ENCODE data around the gene CTNND1.
A peak's percentile ranks its signal among the peaks of the same experiment; 100 is the strongest.

Gene CTNND1

GRCh38 chr11:57779276-57779675, 17.7 kb downstream of the CTNND1 start:
- no peaks in the 10 kb centered on the region for H3K27me3 ChIP-seq (ENCODE audit: low read depth, low read length)
- H3K36me3 ChIP-seq (ENCODE audit: control insufficient read depth in 1 of 2, insufficient read depth in 2 of 2, low read length in 2 of 2), result no peaks in the 10 kb centered on the region
- H3K4me3 ChIP-seq (ENCODE audit: low read depth in 1 of 2, low read length in 2 of 2), result peak overlapping the region; percentile 42 to 44
- no peaks in the 10 kb centered on the region for H3K9me3 ChIP-seq (ENCODE audit: control insufficient read depth in 1 of 2, low read length in 2 of 2)
- peak overlapping the region; percentile 83 for H3K27ac ChIP-seq (ENCODE audit: low read length)
- peaks cover 62 to 74% of the 10 kb centered on the region in 2 donors for H3K4me1 ChIP-seq (ENCODE audit: control insufficient read depth in 1 of 2, insufficient read depth in 2 of 2, low read length in 2 of 2)

- no peaks in the 10 kb centered on the region for H3K27me3 ChIP-seq (ENCODE audit: low read depth, low read length)
- peak overlapping the region; percentile 82 for H3K27ac ChIP-seq (ENCODE audit: low read length)
Observed at GRCh38 chr11:57781529-57781943, 19.9 kb downstream of the CTNND1 start.

GRCh38 chr11:57785072-57785471, 23.5 kb downstream of the CTNND1 start:
- no peaks in the 10 kb centered on the region for H3K27me3 ChIP-seq (ENCODE audit: low read depth, low read length)
- H3K9me3 ChIP-seq (ENCODE audit: control insufficient read depth in 1 of 2, low read length in 2 of 2), result no peaks in the 10 kb centered on the region
- no peaks in the 10 kb centered on the region for H3K36me3 ChIP-seq (ENCODE audit: control insufficient read depth in 1 of 2, insufficient read depth in 2 of 2, low read length in 2 of 2)
- H3K27ac ChIP-seq (ENCODE audit: low read length), result peak overlapping the region; percentile 20
- no peak overlapping the region for H3K4me3 ChIP-seq (ENCODE audit: low read depth in 1 of 2, low read length in 2 of 2)
- H3K4me1 ChIP-seq (ENCODE audit: control insufficient read depth in 1 of 2, insufficient read depth in 2 of 2, low read length in 2 of 2), result peaks cover 46 to 65% of the 10 kb centered on the region in 2 donors

More at GRCh38 chr11:57781529-57781943, 19.9 kb downstream of the CTNND1 start:
- Histone ChIP-seq H3K4me1 (ENCODE audit: control insufficient read depth in 1 of 2, insufficient read depth in 2 of 2, low read length in 2 of 2) (peaks cover 51 to 61% of the 10 kb centered on the region in 2 donors), H3K4me3 (ENCODE audit: low read depth in 1 of 2, low read length in 2 of 2) (no peak overlapping the region), H3K36me3 (ENCODE audit: control insufficient read depth in 1 of 2, insufficient read depth in 2 of 2, low read length in 2 of 2) (no peaks in the 10 kb centered on the region), H3K9me3 (ENCODE audit: control insufficient read depth in 1 of 2, low read length in 2 of 2) (no peaks in the 10 kb centered on the region)

- Histone ChIP-seq H3K36me3 (ENCODE audit: control insufficient read depth in 1 of 2, insufficient read depth in 2 of 2, low read length in 2 of 2) (peaks cover 0 to 2% of the 10 kb centered on the region in 2 donors), H3K27ac (ENCODE audit: low read length) (peak overlapping the region; percentile 20), H3K9me3 (ENCODE audit: control insufficient read depth in 1 of 2, low read length in 2 of 2) (no peaks in the 10 kb centered on the region), H3K4me3 (ENCODE audit: low read depth in 1 of 2, low read length in 2 of 2) (no peak overlapping the region), H3K4me1 (ENCODE audit: control insufficient read depth in 1 of 2, insufficient read depth in 2 of 2, low read length in 2 of 2) (peaks cover 36 to 61% of the 10 kb centered on the region in 2 donors), H3K27me3 (ENCODE audit: low read depth, low read length) (no peaks in the 10 kb centered on the region)
Observed at GRCh38 chr11:57786436-57786835, 24.8 kb downstream of the CTNND1 start.

GRCh38 chr11:57787006-57787604, 25.5 kb downstream of the CTNND1 start:
- Histone ChIP-seq H3K9me3 (ENCODE audit: control insufficient read depth in 1 of 2, low read length in 2 of 2) (no peaks in the 10 kb centered on the region), H3K27me3 (ENCODE audit: low read depth, low read length) (no peaks in the 10 kb centered on the region), H3K27ac (ENCODE audit: low read length) (peak overlapping the region; percentile 20), H3K4me1 (ENCODE audit: control insufficient read depth in 1 of 2, insufficient read depth in 2 of 2, low read length in 2 of 2) (peaks cover 36 to 61% of the 10 kb centered on the region in 2 donors), H3K4me3 (ENCODE audit: low read depth in 1 of 2, low read length in 2 of 2) (peak overlapping the region in 1 of 2 donors; percentile 9), H3K36me3 (ENCODE audit: control insufficient read depth in 1 of 2, insufficient read depth in 2 of 2, low read length in 2 of 2) (peaks cover 3 to 9% of the 10 kb centered on the region in 2 donors)

- Histone ChIP-seq H3K9me3 (ENCODE audit: control insufficient read depth in 1 of 2, low read length in 2 of 2) (no peaks in the 10 kb centered on the region), H3K4me1 (ENCODE audit: control insufficient read depth in 1 of 2, insufficient read depth in 2 of 2, low read length in 2 of 2) (peaks cover 39 to 64% of the 10 kb centered on the region in 2 donors), H3K36me3 (ENCODE audit: control insufficient read depth in 1 of 2, insufficient read depth in 2 of 2, low read length in 2 of 2) (peaks cover 5 to 9% of the 10 kb centered on the region in 2 donors), H3K27me3 (ENCODE audit: low read depth, low read length) (no peaks in the 10 kb centered on the region), H3K27ac (ENCODE audit: low read length) (peak overlapping the region; percentile 20), H3K4me3 (ENCODE audit: low read depth in 1 of 2, low read length in 2 of 2) (no peak overlapping the region)
Observed at GRCh38 chr11:57787920-57788702, 26.5 kb downstream of the CTNND1 start.

- Histone ChIP-seq H3K4me1 (ENCODE audit: control insufficient read depth in 1 of 2, insufficient read depth in 2 of 2, low read length in 2 of 2) (peaks cover 45 to 70% of the 10 kb centered on the region in 2 donors), H3K27me3 (ENCODE audit: low read depth, low read length) (no peaks in the 10 kb centered on the region), H3K27ac (ENCODE audit: low read length) (peak overlapping the region; percentile 20), H3K4me3 (ENCODE audit: low read depth in 1 of 2, low read length in 2 of 2) (no peak overlapping the region), H3K9me3 (ENCODE audit: control insufficient read depth in 1 of 2, low read length in 2 of 2) (no peaks in the 10 kb centered on the region), H3K36me3 (ENCODE audit: control insufficient read depth in 1 of 2, insufficient read depth in 2 of 2, low read length in 2 of 2) (peaks cover 5 to 12% of the 10 kb centered on the region in 2 donors)
Observed at GRCh38 chr11:57788703-57789088, 27.1 kb downstream of the CTNND1 start.

- H3K9me3 ChIP-seq (ENCODE audit: control insufficient read depth in 1 of 2, low read length in 2 of 2), result no peaks in the 10 kb centered on the region
- no peak overlapping the region for H3K4me3 ChIP-seq (ENCODE audit: low read depth in 1 of 2, low read length in 2 of 2)
- H3K4me1 ChIP-seq (ENCODE audit: control insufficient read depth in 1 of 2, insufficient read depth in 2 of 2, low read length in 2 of 2), result peaks cover 39 to 66% of the 10 kb centered on the region in 2 donors
- peaks cover 21 to 24% of the 10 kb centered on the region in 2 donors for H3K36me3 ChIP-seq (ENCODE audit: control insufficient read depth in 1 of 2, insufficient read depth in 2 of 2, low read length in 2 of 2)
- H3K27me3 ChIP-seq (ENCODE audit: low read depth, low read length), result no peaks in the 10 kb centered on the region
- peak overlapping the region; percentile 71 for H3K27ac ChIP-seq (ENCODE audit: low read length)
Observed at GRCh38 chr11:57791321-57792059, 29.9 kb downstream of the CTNND1 start.

- Histone ChIP-seq H3K27ac (ENCODE audit: low read length) (peak overlapping the region; percentile 71), H3K27me3 (ENCODE audit: low read depth, low read length) (no peaks in the 10 kb centered on the region), H3K4me3 (ENCODE audit: low read depth in 1 of 2, low read length in 2 of 2) (no peak overlapping the region), H3K9me3 (ENCODE audit: control insufficient read depth in 1 of 2, low read length in 2 of 2) (no peaks in the 10 kb centered on the region), H3K4me1 (ENCODE audit: control insufficient read depth in 1 of 2, insufficient read depth in 2 of 2, low read length in 2 of 2) (peaks cover 33 to 60% of the 10 kb centered on the region in 2 donors), H3K36me3 (ENCODE audit: control insufficient read depth in 1 of 2, insufficient read depth in 2 of 2, low read length in 2 of 2) (peaks cover 25 to 29% of the 10 kb centered on the region in 2 donors)
Observed at GRCh38 chr11:57792060-57792541, 30.5 kb downstream of the CTNND1 start.

GRCh38 chr11:57792870-57793269, 31.3 kb downstream of the CTNND1 start:
- Histone ChIP-seq H3K27ac (ENCODE audit: low read length) (peak overlapping the region; percentile 71), H3K9me3 (ENCODE audit: control insufficient read depth in 1 of 2, low read length in 2 of 2) (no peaks in the 10 kb centered on the region), H3K4me1 (ENCODE audit: control insufficient read depth in 1 of 2, insufficient read depth in 2 of 2, low read length in 2 of 2) (peaks cover 25 to 52% of the 10 kb centered on the region in 2 donors), H3K36me3 (ENCODE audit: control insufficient read depth in 1 of 2, insufficient read depth in 2 of 2, low read length in 2 of 2) (peaks cover 25 to 33% of the 10 kb centered on the region in 2 donors), H3K4me3 (ENCODE audit: low read depth in 1 of 2, low read length in 2 of 2) (peak overlapping the region in 1 of 2 donors; percentile 22), H3K27me3 (ENCODE audit: low read depth, low read length) (no peaks in the 10 kb centered on the region)
